GM12892 (cell line): ENCODE results near the gene WASF3.

Source experiments
- DNase-seq: peaks from one replicate; pipeline ENCODE4 v3.0.0; 2011; ENCODE audit not compliant: insufficient read length
- FAIRE-seq: peaks from 2 replicates; lab custom pipeline; 2011; peaks lifted over from hg19 to GRCh38; lab: Jason Lieb, UNC
- POLR2A ChIP-seq: IDR thresholded peaks from 2 replicates; pipeline ENCODE4 v1.6.1; 2011; ENCODE audit warnings: low read depth, low read length, control low read depth
- POLR2AphosphoS5 ChIP-seq: IDR thresholded peaks from 2 replicates; pipeline ENCODE4 v1.6.1; 2011; ENCODE audit warnings: low read depth, low read length, control low read depth
- TAF1 ChIP-seq: IDR thresholded peaks from 2 replicates; pipeline ENCODE4 v1.6.1; 2011; ENCODE audit warnings: low read depth, mild to moderate bottlenecking, control low read depth, low read length, borderline replicate concordance

Gene WASF3

DNA sequence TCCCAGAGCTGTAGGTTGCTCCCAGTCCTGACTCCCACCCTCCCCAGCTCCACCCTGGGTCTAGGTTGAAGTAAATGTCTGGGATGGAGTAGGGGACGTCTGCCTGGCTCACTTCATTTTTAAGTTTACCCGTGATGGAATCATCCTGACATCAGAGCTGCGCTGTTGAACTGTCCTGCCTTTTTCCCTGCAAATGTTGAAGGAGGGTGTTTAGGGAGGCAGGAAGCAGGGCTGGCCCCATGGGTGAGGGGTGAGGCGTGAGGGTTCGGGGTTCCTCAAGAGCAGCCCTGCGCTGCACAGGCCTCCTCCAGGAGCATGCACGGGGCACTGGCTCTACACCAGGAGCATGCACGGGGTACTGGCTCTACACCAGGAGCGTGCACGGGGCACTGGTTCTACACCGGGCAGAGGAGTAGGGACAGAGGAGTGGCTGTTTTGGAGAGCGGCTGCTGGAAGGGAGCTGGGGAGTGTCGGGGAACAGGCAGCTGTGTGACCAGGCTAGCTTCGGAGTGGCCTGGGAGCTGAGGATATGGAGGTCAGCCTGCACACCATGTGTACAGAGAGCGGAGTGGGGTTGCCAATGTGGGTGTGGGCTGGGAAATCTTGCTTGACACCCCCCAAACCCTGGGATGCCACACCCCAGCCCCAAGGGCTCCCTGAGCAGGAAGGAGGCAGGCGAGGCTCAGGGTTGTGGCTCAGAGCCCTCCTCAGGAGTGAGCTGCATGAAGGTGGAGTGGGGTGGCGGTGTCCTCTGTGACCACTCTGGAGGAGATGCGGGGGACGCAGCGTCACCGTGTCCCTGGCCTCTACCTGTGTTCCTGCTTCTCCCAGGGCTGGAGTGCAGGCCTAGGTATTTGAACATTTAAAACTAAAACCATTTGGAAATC, 139.8 kb downstream of the WASF3 start:
- no peak for FAIRE-seq
- DNase-seq = no peak
- no peak for TF ChIP-seq POLR2A
- TF ChIP-seq POLR2AphosphoS5 = no peak
- no peak for TF ChIP-seq TAF1

DNA sequence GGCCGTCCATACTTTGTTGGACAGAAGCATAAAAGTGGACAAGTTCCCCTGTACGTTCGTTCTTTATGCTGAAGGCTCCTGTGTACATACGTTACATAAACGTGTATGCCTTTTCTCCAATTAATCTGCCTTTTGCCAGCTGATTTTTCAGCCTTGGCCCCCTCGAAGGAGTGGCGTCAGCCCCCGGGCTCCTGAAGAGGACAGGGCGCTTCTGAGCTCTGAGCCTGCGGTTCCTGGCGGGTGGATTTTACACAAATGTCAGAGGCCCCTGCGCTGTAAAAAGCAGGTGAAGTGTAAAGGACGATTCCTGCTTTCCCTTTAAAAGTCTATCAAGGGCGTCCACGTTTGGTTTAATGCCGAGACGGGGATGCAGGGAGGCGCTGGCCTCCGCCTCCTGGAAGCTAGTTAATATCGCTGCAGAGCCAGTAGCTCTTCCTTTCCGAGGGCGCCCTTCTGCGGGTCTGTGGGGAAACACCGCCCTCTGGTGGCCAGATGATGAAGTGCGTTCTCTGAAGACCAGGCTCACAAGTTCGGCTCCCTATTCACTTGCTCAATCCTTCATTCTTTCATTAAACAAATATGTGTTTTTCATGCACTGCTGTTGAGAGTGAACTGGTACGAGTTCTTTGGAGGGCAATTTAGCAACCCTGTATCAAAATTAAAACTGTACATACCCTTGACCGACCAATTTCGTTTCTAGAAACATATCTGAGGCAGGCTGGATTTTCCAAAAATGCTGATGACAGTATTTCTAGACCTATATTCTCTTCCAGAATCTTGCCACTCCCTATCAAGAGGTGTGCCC, 141.1 kb downstream of the WASF3 start:
- TF ChIP-seq TAF1 (no peak), POLR2A (no peak), POLR2AphosphoS5 (no peak)
- FAIRE-seq (peak; percentile 89), DNase-seq (peak; percentile 59)

DNA sequence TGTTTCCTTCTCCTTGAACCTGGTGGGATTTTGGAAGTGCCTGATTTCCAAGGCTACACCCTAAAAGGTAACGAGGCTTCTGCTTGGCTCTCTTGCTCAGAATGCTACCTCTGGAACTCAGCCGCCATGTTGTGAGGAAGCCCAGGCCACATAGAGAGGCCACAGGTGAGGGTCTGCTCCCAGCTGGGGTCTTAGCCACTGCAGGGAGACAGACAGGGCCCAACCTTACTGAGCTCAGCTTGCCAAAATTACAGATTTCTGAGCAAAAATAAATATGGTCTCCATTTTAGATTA, 141.7 kb downstream of the WASF3 start:
- DNase-seq (no peak), FAIRE-seq (no peak)
- no peak for TF ChIP-seq POLR2A
- TF ChIP-seq POLR2AphosphoS5 = no peak
- TF ChIP-seq TAF1 = no peak

DNA sequence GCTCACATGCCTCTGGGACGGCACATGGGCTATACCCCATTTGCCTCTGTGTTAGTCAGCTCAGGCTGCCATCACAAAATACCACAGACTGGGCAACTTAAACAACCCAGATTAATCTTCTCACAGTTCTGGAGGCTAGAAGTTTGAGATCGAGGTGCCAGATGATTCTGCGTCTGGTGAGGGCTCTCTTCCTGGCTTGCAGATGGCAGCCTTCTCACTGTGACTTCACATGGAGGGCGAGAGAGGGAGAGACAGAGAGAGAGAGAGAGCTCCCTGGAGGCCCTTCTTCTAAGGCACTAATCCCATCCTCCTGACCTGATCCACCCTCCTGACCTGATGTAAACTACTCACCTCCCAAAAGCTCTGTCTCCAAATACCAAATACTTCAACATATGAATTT, 148.1 kb downstream of the WASF3 start:
- no peak for FAIRE-seq
- no peak for DNase-seq

DNA sequence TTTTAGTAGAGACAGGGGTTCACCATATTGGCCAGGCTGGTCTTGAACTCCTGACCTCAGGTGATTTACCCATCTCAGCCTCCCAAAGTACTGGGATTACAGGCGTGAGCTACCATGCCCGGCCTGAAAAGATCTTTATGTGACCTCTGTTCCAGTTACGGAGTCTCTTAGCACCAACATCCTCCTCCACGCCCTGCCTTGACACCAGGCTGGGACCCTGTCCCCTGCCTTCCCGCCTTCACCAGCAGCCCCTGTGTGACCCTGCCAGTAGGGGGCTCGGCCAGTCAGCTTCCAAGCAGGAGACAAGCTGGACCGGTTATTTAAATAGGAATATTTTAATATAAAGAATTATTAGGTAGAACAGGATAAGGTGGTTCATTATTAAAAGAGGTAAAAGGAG, 148.9 kb downstream of the WASF3 start:
- TF ChIP-seq POLR2A (no peak), POLR2AphosphoS5 (no peak), TAF1 (no peak)
- FAIRE-seq = no peak
- no peak for DNase-seq

More for the DNA sequence above, 148.1 kb downstream of the WASF3 start:
- TF ChIP-seq TAF1 (no peak), POLR2AphosphoS5 (no peak), POLR2A (no peak)

DNA sequence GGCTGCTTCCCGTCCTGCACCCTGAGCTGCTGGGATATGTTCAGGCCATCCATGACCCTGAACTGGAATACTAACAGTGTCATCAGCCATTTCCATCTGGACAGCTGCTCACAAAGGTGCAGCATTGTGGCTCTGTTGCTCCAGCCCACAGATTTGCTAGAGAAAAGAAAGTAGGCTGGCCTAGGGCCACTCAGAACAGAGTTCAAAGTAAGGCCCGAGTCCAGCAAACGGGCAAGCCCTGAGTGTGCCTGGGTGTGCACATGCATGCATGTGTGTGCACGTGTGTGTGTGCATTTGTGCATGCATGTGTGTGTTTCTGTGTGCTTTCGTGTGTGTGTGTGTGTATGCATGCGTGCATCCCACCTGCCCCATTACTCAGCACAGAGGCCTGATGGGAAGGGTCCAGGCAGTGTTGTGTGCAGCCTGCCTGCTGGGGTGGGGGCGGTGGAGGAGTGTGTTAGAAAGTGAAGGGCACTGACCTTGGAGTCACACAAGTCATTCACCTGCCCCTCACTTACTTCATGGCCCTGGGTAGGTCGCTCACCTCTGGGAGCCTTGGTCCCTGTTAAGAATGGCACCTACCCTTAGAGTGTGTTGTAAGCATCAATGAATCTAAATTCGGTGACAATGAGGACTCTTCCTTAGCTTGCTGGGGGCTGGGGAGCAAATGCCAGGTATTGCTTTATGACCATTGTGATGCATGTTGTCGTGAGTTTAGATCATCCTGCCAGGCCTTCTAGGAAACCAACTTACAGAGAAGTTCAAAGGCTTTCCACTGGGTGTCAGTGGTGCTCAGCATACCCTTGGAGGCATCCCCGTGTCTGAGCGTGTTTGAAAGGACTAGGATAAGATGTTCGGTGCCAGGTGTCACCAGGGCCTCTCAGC, 149.9 kb downstream of the WASF3 start:
- FAIRE-seq (no peak), DNase-seq (no peak)
- TF ChIP-seq POLR2A = no peak
- no peak for TF ChIP-seq TAF1
- no peak for TF ChIP-seq POLR2AphosphoS5

DNA sequence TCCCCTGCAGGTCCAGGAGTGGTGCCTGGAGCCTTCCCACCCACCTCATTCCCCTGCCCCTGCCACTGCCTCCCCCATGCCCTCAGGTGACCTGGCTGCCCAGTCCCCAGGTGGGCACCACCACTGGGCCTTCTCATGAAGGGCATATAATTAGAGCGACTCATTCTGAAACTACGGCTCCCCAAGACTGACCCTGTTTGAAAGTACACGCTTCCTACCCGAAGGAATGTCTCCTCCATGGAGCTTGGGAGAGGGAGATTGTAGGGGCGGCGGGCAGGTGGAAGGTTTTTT, 150.5 kb downstream of the WASF3 start:
- TF ChIP-seq TAF1 (no peak), POLR2AphosphoS5 (no peak), POLR2A (no peak)
- DNase-seq = no peak
- no peak for FAIRE-seq

DNA sequence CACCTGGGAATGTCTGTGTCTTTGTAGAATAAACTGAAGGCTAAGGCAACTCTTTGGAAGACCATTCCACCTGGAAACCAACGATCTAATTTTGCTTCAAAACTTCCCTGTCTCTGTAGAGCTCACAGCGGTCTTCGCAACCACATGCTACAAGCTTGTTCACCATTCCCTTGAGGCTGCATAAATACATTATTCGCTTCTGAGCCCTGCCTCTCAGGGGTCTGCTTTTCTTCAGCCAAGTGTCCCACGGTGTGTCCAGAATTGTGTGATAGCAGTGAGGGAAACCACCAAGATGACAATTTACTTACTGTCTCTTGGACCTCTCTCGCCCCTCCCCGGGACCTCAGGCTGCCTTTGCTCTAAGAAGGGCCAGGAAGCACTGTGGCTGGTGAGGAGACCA, 152.0 kb downstream of the WASF3 start:
- FAIRE-seq (no peak), DNase-seq (no peak)
- TF ChIP-seq TAF1 (no peak), POLR2A (no peak), POLR2AphosphoS5 (no peak)

DNA sequence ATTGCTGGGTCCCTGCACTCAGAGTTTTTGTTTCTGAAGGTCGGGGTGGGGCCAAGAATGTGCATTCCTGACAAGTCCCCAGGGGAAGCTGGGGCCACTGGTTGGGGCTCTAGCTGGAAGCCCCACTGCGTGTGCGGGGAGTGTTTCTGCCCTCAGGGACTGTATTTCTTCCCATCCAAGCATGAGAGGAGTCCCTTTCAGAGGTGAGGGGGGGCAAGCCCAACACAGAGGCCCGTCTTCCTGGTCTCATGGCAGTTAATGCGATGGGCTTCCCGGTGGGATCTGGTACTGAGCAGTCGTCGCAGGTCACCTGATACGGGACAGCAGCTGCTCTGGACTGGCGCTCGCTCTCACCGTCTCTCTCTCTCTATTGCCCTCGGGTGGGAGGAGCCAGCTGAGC, 152.7 kb downstream of the WASF3 start:
- DNase-seq (no peak), FAIRE-seq (no peak)
- no peak for TF ChIP-seq POLR2A
- no peak for TF ChIP-seq POLR2AphosphoS5
- TF ChIP-seq TAF1 = no peak

DNA sequence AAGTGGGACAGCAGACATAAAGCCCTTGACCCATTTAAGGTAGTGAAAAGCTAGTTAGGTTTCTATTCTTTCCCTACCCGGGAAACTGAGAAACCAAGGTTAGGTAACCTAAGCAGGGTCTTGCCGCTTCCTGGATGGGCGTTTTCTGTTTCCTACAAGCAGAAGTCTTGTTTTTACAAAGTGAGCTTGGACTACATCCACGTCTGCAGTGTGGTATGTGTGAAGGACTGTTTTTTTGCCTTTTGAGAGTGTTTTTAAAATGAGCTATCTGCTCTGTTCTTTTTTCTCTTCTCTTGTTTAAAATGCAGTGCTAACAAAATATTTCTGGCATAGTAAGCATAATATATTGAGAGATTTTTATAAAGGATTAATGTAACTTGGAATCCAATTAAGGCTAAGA, 153.7 kb downstream of the WASF3 start:
- TF ChIP-seq POLR2A = no peak
- no peak for TF ChIP-seq POLR2AphosphoS5
- TF ChIP-seq TAF1 = no peak
- no peak for DNase-seq
- FAIRE-seq = no peak

DNA sequence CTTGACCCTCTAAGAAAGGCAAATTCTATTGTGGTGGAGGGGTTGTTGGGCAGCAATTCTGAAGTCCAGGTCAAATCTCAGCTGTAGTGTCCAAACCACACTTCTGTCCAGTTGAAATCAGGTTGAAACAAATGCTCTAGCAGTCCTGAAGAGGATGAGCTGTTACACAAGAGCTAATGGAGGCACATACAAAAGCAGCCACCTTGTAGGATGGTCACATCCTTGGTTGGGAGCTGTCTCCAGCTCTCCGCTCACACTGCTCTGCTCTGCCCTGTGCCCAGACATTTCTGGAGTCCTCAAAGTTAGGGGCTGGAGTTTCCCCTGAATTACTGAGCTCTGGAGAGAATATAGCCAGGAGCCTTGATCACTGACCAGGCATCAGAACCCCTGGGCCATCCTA, 155.9 kb downstream of the WASF3 start:
- no peak for TF ChIP-seq POLR2AphosphoS5
- no peak for TF ChIP-seq TAF1
- TF ChIP-seq POLR2A = no peak
- FAIRE-seq = no peak
- DNase-seq = no peak
